ENCODE measurements around the gene RPL27. TPM values are rescaled to one million over a fixed set of nuclear protein-coding genes. Genes with fewer than 3 reads are reported as not detected.

RPL27 gene
- total and polyA plus RNA-seq, 2 of the 13 experiments (the other 11 are each of a cell fraction or from before 2014, with no cell fraction given) = 1,585 to 5,840 TPM

- TF ChIP-seq MEF2D (CRISPR knock-in tag; IDR thresholded peaks at IDR 0.05) = peak; percentile 22; the same call in 1 of the 2 replicates
- no peak for TF ChIP-seq ZNF546 (CRISPR knock-in tag; conservative IDR thresholded peaks at IDR 0.05)
- no peak for TF ChIP-seq MAFG (CRISPR knock-in tag; IDR thresholded peaks at IDR 0.05)
- TF ChIP-seq CC2D1A (CRISPR knock-in tag; IDR thresholded peaks at IDR 0.05) = no peak
- TF ChIP-seq SNAI1 (CRISPR knock-in tag; IDR thresholded peaks at IDR 0.05; ENCODE audit: borderline replicate concordance) = no peak
- no peak for TF ChIP-seq ATF6 (CRISPR knock-in tag; conservative IDR thresholded peaks at IDR 0.05)
- no peak for TF ChIP-seq HIC2 (CRISPR knock-in tag; IDR thresholded peaks at IDR 0.05; ENCODE audit: low read depth)
- TF ChIP-seq KDM4B (CRISPR knock-in tag; IDR thresholded peaks at IDR 0.05) = no peak
- no peak for TF ChIP-seq HMG20A (CRISPR knock-in tag; IDR thresholded peaks at IDR 0.05; ENCODE audit: borderline replicate concordance)
- no peak; the same call in 1 of the 2 replicates for TF ChIP-seq ZNF607 (CRISPR knock-in tag; IDR thresholded peaks at IDR 0.05; ENCODE audit: borderline replicate concordance)
- no peak for TF ChIP-seq ZNF253 (CRISPR knock-in tag; IDR thresholded peaks at IDR 0.05; ENCODE audit: borderline replicate concordance)
- peak; percentile 32; the same call in 1 of the 2 replicates for TF ChIP-seq MEIS1 (CRISPR knock-in tag; IDR thresholded peaks at IDR 0.05; ENCODE audit: borderline replicate concordance)
- TF ChIP-seq ZNF407 (CRISPR knock-in tag; IDR thresholded peaks at IDR 0.05; ENCODE audit: not compliant biosample characterization) = no peak
- peak; percentile 99 for TF ChIP-seq IRF1 (CRISPR knock-in tag; IDR thresholded peaks at IDR 0.05; ENCODE audit: low read depth)
- TF ChIP-seq AKAP8 (CRISPR knock-in tag; IDR thresholded peaks at IDR 0.05) = no peak
These were observed 8.7 kb downstream of the RPL27 start, which contains the start of gene IFI35 (continued) for GRCh38 chr17:43006639-43007551.

Data from HepG2 (cell line).